ENCODE results near the gene NUFIP2. TPM values are rescaled to one million over a fixed set of nuclear protein-coding genes. Genes with fewer than 3 reads are reported as not detected.

Gene NUFIP2
- total and polyA plus RNA-seq, 4 donors: 2.7 to 30.2 (median 14.5) TPM

GRCh38 chr17:29289852-29290251 lies 4.1 kb downstream of the NUFIP2 start:
- H3K27ac ChIP-seq (ENCODE audit: low read depth in 1 of 2, low read length in 2 of 2): no peak overlapping the region
- H3K27me3 ChIP-seq (ENCODE audit: control insufficient read depth in 4 of 4, insufficient read depth in 4 of 4, low read length in 3 of 4): no peaks in the 10 kb centered on the region
- TF ChIP-seq EGR1 (IDR thresholded peaks at IDR 0.05; ENCODE audit: low read depth in 2 of 2) (no peak), HNF4A (conservative IDR thresholded peaks at IDR 0.05) (no peak), GABPA (IDR thresholded peaks at IDR 0.05 in 1 of 2, conservative IDR thresholded peaks at IDR 0.05 in 1 of 2) (no peak), ATF3 (IDR thresholded peaks at IDR 0.05) (no peak), TAF1 (conservative IDR thresholded peaks at IDR 0.05) (no peak), FOXA1 (IDR thresholded peaks at IDR 0.05) (no peak), JUND (IDR thresholded peaks at IDR 0.05) (no peak), FOXA2 (IDR thresholded peaks at IDR 0.05) (no peak), RAD21 (IDR thresholded peaks at IDR 0.05) (no peak), ZBTB33 (IDR thresholded peaks at IDR 0.05) (no peak), YY1 (IDR thresholded peaks at IDR 0.05) (no peak), RXRA (IDR thresholded peaks at IDR 0.05) (no peak), HNF4G (IDR thresholded peaks at IDR 0.05) (no peak), MAX (IDR thresholded peaks at IDR 0.05) (no peak), CTCF (IDR thresholded peaks at IDR 0.05; ENCODE audit: low read depth, low read length, missing input control) (no peak), SP1 (IDR thresholded peaks at IDR 0.05) (no peak), REST (IDR thresholded peaks at IDR 0.05) (no peak)
- DNase-seq (ENCODE audit: low spot score): no peak
- 92% methylated on average over 9 of the region's 9 CpGs for WGBS
- H3K36me3 ChIP-seq (ENCODE audit: control insufficient read depth in 4 of 4, insufficient read depth in 3 of 4, low read depth in 1 of 4, low read length in 3 of 4): peaks cover 16 to 27% (median 24%) of the 10 kb centered on the region in 4 donors
- peaks cover 4 to 33% (median 26%) of the 10 kb centered on the region in 4 donors for H3K4me1 ChIP-seq (ENCODE audit: control insufficient read depth in 4 of 4, insufficient read depth in 4 of 4, low read length in 3 of 4)
- no peaks in the 10 kb centered on the region for H3K9me3 ChIP-seq (ENCODE audit: control insufficient read depth in 4 of 4, low read length in 3 of 4)
- no peak overlapping the region for H3K9ac ChIP-seq (ENCODE audit: low read depth in 1 of 2, low read length in 2 of 2)
- H3K4me3 ChIP-seq (ENCODE audit: low read depth in 1 of 3, low read length in 3 of 3): no peak overlapping the region
